ENCODE results near the gene YY1AP1. TPM values are rescaled to one million over a fixed set of nuclear protein-coding genes. Genes with fewer than 3 reads are reported as not detected.
"Not testable (repeated sequence)": the region's sequence is repeated elsewhere in the genome, so short reads cannot be mapped to it uniquely, and the experiment has no call there.

Gene YY1AP1
- total RNA-seq, 2 experiments from 2014 or later: 56.2 to 60.5 TPM

- Mint-ChIP-seq H3K27me3 (no peaks in the 10 kb centered on the region), H3K4me1 (ENCODE audit: low read depth) (no peaks in the 10 kb centered on the region), H3K9me3 (no peaks in the 10 kb centered on the region), H3K27ac (no peak overlapping the region), H3K36me3 (ENCODE audit: low read depth) (peaks cover 46% of the 10 kb centered on the region), H3K4me3 (no peak overlapping the region)
- ATAC-seq (no peak), DNase-seq (no peak)
- intact Hi-C loops (cut with micrococcal nuclease): no loop called here
- TF ChIP-seq CTCF (IDR thresholded peaks at IDR 0.05): no peak
- ChIA-PET CTCF (interaction anchor here (1.1 kb wide), 1 partner anchor 11 kb away, joined by 3 read pairs; no protein-coding TSS in a partner anchor), POLR2A (interaction anchor here (0.6 kb wide), 1 partner anchor 730 kb away, joined by 3 read pairs; no protein-coding TSS in a partner anchor)
These were observed 19.1 kb downstream of the YY1AP1 start for GRCh38 chr1:155669233-155670162.

- H3K27me3 Mint-ChIP-seq; H3K9me3 Mint-ChIP-seq; H3K27ac Mint-ChIP-seq; H3K4me1 Mint-ChIP-seq (ENCODE audit: low read depth); H3K4me3 Mint-ChIP-seq; DNase-seq; ATAC-seq; CTCF ChIA-PET; POLR2A ChIA-PET; intact Hi-C loops (cut with micrococcal nuclease): not testable (repeated sequence)
- peaks cover 46% of the 10 kb centered on the region for H3K36me3 Mint-ChIP-seq (ENCODE audit: low read depth)
These were observed 27.3 kb downstream of the YY1AP1 start for GRCh38 chr1:155661239-155661638.

GRCh38 chr1:155657463-155657862 is 31.1 kb downstream of the YY1AP1 start:
- H3K4me1 Mint-ChIP-seq (ENCODE audit: low read depth): no peaks in the 10 kb centered on the region
- H3K27ac Mint-ChIP-seq: no peak overlapping the region
- ChIA-PET POLR2A (interaction anchor here (1.1 kb wide), 1 partner anchor 10 kb away, joined by 3 read pairs; no protein-coding TSS in a partner anchor), CTCF (no interaction called here)
- H3K9me3 Mint-ChIP-seq: no peaks in the 10 kb centered on the region
- no peak overlapping the region for H3K4me3 Mint-ChIP-seq
- peaks cover 35% of the 10 kb centered on the region for H3K36me3 Mint-ChIP-seq (ENCODE audit: low read depth)
- ATAC-seq (no peak), DNase-seq (no peak)
- intact Hi-C loops (cut with micrococcal nuclease): no loop called here
- H3K27me3 Mint-ChIP-seq: no peaks in the 10 kb centered on the region
- TF ChIP-seq CTCF (IDR thresholded peaks at IDR 0.05): no peak

GRCh38 chr1:155652951-155653350 is 35.6 kb downstream of the YY1AP1 start:
- DNase-seq (no peak), ATAC-seq (no peak)
- intact Hi-C loops (cut with micrococcal nuclease): no loop called here
- no peak overlapping the region for H3K4me3 Mint-ChIP-seq
- H3K27me3 Mint-ChIP-seq: peaks cover 2% of the 10 kb centered on the region
- POLR2A ChIA-PET: no interaction called here
- no peak for TF ChIP-seq CTCF (IDR thresholded peaks at IDR 0.05)
- CTCF ChIA-PET: no interaction called here
- peaks cover under 1% of the 10 kb centered on the region for H3K36me3 Mint-ChIP-seq (ENCODE audit: low read depth)
- H3K4me1 Mint-ChIP-seq (ENCODE audit: low read depth): no peaks in the 10 kb centered on the region
- no peak overlapping the region for H3K27ac Mint-ChIP-seq
- no peaks in the 10 kb centered on the region for H3K9me3 Mint-ChIP-seq

GRCh38 chr1:155651861-155652661 is 36.5 kb downstream of the YY1AP1 start:
- no peak for TF ChIP-seq CTCF (IDR thresholded peaks at IDR 0.05)
- Mint-ChIP-seq H3K27ac (no peak overlapping the region), H3K36me3 (ENCODE audit: low read depth) (no peaks in the 10 kb centered on the region), H3K9me3 (no peaks in the 10 kb centered on the region), H3K4me3 (no peak overlapping the region), H3K27me3 (peaks cover 2% of the 10 kb centered on the region), H3K4me1 (ENCODE audit: low read depth) (no peaks in the 10 kb centered on the region)
- no peak for DNase-seq
- no peak for ATAC-seq
- intact Hi-C loops (cut with micrococcal nuclease): no loop called here
- POLR2A ChIA-PET: interaction anchor here (1.1 kb wide), 1 partner anchor 53 kb away, joined by 3 read pairs; no protein-coding TSS in a partner anchor
- CTCF ChIA-PET: no interaction called here
